DND-41 (cell line): ENCODE results near the gene EVI2B.

Experiments
- CTCF ChIP-seq: IDR thresholded peaks from 2 replicates; pipeline ENCODE4 v1.5.1; 2012; ENCODE audit warnings: borderline replicate concordance, low read length, moderate library complexity, mild to moderate bottlenecking; ENCODE audit not compliant: poor library complexity, severe bottlenecking; ENCODE audit errors: extremely low read depth
- EZH2 ChIP-seq: IDR thresholded peaks from 3 replicates; pipeline ENCODE4 v1.6.1; 2012; ENCODE audit warnings: borderline replicate concordance, low read depth, mild to moderate bottlenecking, moderate library complexity, low read length, inconsistent platforms; ENCODE audit not compliant: severe bottlenecking

- TF ChIP-seq CTCF (no peak), EZH2 (no peak)
These were observed 887 bp upstream of the EVI2B start for GRCh38 chr17:31314782-31315100.
